HG03066 (cell line): Measurements from ENCODE around the gene NPC1L1.

Experiments
- ATAC-seq: cut with Tn5 transposase; IDR thresholded peaks from one replicate; pipeline ENCODE4 v1.9.1; 2021; ENCODE audit warnings: low read depth; ENCODE audit not compliant: unreplicated experiment

NPC1L1 gene

GRCh38 chr7:44482502-44483485, 58.3 kb downstream of the NPC1L1 start:
- no peak for ATAC-seq

- no peak for ATAC-seq
Observed at GRCh38 chr7:44477938-44478337, 63.2 kb downstream of the NPC1L1 start.

- peak; percentile 70 for ATAC-seq
Observed at GRCh38 chr7:44477063-44477830, 63.9 kb downstream of the NPC1L1 start.

- no peak for ATAC-seq
Observed at GRCh38 chr7:44476313-44476712, 64.8 kb downstream of the NPC1L1 start.

- ATAC-seq, result no peak
Observed at GRCh38 chr7:44473295-44473694, 67.8 kb downstream of the NPC1L1 start.

GRCh38 chr7:44472843-44473242, 68.3 kb downstream of the NPC1L1 start:
- no peak for ATAC-seq

GRCh38 chr7:44471850-44472249, 69.3 kb downstream of the NPC1L1 start:
- no peak for ATAC-seq

- no peak for ATAC-seq
Observed at GRCh38 chr7:44471436-44471835, 69.7 kb downstream of the NPC1L1 start.

- ATAC-seq, result no peak
Observed at GRCh38 chr7:44470628-44471245, 70.4 kb downstream of the NPC1L1 start.

GRCh38 chr7:44470135-44470479, 71.0 kb downstream of the NPC1L1 start:
- no peak for ATAC-seq

GRCh38 chr7:44469461-44470134, 71.5 kb downstream of the NPC1L1 start:
- ATAC-seq, result no peak

GRCh38 chr7:44467217-44467548, 73.9 kb downstream of the NPC1L1 start:
- no peak for ATAC-seq

GRCh38 chr7:44466300-44467216, 74.6 kb downstream of the NPC1L1 start:
- no peak for ATAC-seq

- no peak for ATAC-seq
Observed at GRCh38 chr7:44465490-44465889, 75.6 kb downstream of the NPC1L1 start.

- ATAC-seq, result no peak
Observed at GRCh38 chr7:44463169-44463808, 77.8 kb downstream of the NPC1L1 start.
